NCI-H1436 (cell line): Measurements from ENCODE around the gene CLCN6.

Experiments used
- DNase-seq: peaks from one replicate; lab custom pipeline; 2025; lab: John Stamatoyannopoulos, UW

The CLCN6 gene

GRCh38 chr1:11855430-11855829 is 49.4 kb downstream of the CLCN6 start:
- DNase-seq = no peak

GRCh38 chr1:11856698-11857097 is 50.7 kb downstream of the CLCN6 start:
- no peak for DNase-seq

DNA sequence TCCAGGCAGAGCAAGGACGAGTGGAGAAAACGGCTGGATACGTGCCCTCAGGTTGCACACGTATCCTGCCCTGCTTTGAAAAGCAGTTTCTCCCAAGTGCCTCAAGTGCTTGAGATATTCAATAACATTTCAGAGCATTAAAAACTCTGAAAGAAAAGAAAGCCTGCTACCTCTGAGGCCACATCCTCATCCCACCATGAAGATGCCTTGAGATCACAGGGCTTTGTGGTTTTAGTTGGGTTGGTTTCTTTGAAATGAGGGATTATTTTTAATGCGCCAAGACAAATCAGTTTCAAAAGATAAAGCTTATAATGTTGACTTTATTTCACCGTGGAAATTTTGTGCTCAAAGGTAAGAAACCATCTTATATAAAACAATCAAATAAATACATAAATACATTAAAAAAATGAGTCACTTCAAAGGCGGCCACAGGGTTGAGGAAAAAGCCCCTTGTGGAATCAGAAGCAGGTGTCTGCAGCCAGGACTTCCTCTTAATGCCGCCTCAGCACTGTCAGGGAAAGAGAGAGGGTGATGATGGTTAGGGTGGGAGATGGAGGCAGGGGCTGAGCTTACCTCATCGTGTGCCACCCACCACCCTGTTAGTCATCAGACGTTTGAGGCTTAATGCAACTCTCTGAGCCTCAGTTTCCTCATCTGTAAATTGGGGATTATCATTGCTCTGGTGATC is 51.3 kb downstream of the CLCN6 start:
- no peak for DNase-seq

- no peak for DNase-seq
Observed at GRCh38 chr1:11858158-11858557, 52.2 kb downstream of the CLCN6 start.

DNA sequence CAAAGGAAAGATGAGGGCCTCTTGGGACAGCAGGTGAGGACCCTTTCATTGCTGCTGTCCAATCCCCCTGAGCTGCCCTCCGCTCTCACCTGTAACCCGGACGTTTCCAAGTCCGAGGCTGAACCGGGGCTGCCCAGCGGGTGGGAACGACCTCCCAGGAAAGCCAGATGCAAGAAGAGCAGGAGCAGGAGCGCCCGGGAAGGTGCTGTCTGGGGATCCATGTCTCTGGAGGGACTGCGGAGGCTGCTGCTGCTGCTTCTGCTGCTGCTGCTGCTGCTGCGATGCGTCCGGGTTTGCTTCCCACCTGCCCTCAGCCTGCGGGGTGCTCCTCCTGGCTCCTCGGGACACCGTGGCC is 52.6 kb downstream of the CLCN6 start, which contains the start of gene NPPB:
TSS of gene NPPB (minus strand) at position 333 of the 355 bp plus-strand sequence. CDS start at position 221, 112 bp downstream.
- no peak for DNase-seq

- DNase-seq = no peak
Observed at GRCh38 chr1:11858968-11859871, 53.2 kb downstream of the CLCN6 start.

- no peak for DNase-seq
Observed at GRCh38 chr1:11860083-11860482, 54.1 kb downstream of the CLCN6 start.

GRCh38 chr1:11860587-11860986 is 54.6 kb downstream of the CLCN6 start:
- no peak for DNase-seq

GRCh38 chr1:11862890-11863289 is 56.9 kb downstream of the CLCN6 start:
- DNase-seq = no peak

- no peak for DNase-seq
Observed at GRCh38 chr1:11868331-11868980, 62.5 kb downstream of the CLCN6 start.

DNA sequence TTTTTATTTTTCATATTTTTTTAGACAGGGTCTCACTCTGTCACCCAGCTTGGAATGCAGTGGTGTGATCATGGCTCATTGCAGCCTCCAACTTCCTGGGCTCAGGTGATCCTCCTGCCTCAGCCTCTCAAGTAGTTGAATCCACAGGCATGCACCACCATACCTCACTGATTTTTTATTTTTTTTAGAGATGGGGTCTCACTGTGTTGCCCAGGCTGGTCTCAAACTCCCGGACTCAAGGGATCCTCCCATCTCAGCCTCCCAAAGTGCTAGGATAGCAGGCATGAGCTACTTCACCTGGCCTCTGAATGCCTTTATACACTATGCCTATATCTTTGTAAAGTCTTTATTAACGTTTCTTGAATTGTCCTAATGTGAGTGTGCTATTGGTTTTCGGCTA is 63.1 kb downstream of the CLCN6 start:
- DNase-seq = no peak

DNA sequence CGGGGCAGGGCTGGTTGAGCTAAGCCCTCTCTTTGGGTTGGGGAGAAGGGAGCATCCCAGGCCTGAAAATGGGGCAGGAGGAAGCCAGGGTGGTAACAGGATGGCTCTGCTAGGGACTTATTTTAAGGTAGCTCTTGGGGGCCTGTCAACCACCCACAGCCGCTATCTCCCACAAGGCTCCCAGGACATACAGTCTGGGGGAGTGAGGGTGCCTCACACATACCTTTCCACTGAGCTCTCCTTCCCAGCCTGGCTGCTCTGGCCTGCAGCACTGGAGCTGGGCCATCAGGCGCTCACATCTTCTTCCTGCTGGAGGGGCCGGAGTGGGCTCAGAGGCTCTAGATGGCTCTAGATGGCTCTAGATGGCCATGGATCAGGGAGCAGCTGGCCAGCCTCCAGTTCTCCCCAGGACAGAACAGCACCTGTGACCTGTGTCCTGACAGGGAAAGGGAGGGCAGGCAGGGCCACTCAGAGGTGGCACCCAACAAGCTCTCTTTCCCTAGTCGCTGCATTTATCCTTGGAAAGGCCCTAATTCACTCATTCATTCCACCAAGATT is 63.7 kb downstream of the CLCN6 start:
- no peak for DNase-seq

DNA sequence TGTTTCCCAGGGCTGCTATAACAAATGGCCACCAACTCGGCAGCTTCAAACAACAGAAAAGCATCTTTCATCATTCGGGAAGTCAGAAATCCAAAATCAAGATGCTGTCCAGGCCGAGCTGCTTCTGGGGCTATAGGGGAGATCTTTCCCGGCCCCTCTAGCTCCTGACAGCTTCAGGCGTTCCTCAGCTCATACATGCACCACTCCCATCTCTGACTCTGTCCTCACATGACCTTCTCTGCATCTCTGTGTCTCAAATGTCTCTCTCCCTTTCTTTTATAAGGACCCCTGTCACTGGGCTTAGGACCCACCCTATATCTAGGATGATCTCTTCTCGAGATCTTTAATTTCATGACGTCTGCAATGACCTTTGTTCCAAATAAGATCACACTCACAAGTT is 66.6 kb downstream of the CLCN6 start:
- DNase-seq = no peak

- DNase-seq = no peak
Observed at GRCh38 chr1:11873395-11874257, 67.6 kb downstream of the CLCN6 start.

DNA sequence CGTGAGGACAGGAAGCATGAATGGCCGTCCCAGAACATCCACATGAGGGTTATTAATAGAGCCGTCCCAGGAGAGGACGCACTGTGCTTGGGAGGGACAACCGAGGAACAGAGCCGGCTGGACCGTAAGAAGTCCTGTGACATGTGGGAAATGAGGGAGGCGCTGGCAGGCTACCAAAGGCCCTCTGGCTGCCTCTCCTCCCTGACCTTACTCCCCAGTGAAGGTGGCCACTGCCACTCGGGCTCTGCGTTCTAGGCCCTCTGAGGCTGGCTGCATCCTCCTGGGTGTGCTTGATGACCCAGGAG is 68.2 kb downstream of the CLCN6 start:
- DNase-seq = no peak

- DNase-seq = no peak
Observed at GRCh38 chr1:11874624-11875023, 68.6 kb downstream of the CLCN6 start.

DNA sequence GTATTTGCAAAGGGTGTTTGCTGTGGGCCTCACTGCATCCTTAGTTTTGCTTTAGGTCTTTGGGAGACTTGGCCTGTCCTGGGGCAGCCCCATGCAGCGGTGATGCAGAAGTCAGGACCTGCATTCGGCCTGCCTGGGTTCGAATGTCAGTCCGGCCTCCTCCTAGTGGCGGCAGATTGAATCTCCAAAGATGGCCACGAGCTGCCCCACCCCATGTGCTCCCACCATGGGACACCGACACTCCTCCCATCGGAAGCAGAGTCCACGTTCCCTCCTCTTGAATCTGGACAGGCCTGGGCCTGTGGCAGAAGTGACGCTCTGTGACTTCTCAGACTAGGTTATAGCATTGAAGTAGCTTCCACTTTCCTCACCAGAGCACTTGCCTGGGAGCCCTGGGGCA is 69.1 kb downstream of the CLCN6 start:
- DNase-seq = no peak

GRCh38 chr1:11877074-11877473 is 71.1 kb downstream of the CLCN6 start:
- no peak for DNase-seq

DNA sequence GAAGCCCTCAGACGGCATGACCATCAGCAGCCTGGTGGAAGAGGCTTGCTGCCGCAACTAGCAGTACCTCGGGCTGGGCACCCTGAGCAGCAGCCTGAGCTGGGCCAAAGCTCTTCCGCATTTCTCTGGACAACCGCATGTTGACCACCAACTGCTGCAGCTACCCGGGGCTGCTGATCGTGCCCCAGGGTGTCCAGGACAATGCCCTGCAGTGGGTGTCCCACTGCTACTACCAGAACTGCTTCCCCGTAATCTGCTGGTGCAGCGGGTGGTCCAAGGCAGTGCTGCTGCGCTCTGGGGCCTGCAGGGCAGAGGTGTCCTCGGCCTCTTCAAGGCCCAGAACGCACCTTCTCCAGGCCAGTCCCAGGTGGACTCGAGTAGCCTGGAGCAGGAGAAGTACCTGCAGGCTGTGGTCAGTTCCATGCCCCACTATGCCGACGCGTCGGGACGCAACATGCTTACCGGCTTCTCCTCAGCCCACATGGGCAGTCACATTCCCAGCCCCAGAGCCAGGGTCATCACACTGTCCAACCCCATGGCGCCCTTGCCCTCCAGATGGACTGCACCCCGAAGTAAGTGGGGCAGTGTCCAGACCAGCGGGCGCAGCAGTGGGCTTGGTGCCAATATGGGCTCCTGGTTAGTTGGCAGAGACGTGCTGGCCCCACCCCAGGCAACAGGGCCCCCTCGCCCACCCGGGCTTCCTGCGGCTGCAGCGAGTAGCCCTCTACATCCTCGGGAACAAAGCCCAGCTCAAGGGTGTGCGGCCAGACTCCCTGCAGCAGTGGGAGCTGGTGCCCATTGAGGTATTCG is 72.3 kb downstream of the CLCN6 start:
- no peak for DNase-seq

DNA sequence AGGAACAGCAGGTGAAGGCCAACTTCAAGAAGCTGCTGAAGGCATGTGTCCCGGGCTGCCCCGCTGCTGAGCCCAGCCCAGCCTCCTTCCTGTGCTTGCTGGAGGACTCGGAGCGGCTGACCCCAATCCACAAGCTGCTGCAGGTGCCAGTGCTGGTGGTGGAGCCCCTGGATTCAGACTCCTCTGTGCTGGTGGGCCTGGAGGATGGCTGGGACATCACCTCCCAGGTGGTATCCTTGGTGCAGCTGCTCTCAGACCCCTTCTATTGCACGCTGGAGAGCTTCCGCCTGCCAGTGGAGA is 72.8 kb downstream of the CLCN6 start:
- no peak for DNase-seq
